Activated T-helper 1 cell treated with anti-CD3 and anti-CD28 coated beads, Interleukin-12 subunit alpha, Interleukin-12 subunit beta, Interleukin-2, Interleukin-4 antibody, amounts not matched to agents 30 ng/mL and 10 ng/mL and 1 ng/mL, durations not matched to agents 14 hours and 24 hours and 36 hours (primary cell): ENCODE measurements around the gene OXCT1. TPM values are rescaled to one million over a fixed set of nuclear protein-coding genes. Genes with fewer than 3 reads are reported as not detected.

Experiments
- DNase-seq: peaks from one replicate; pipeline ENCODE4 v3.0.0; 2021; ENCODE audit warnings: low spot score
- H3K27ac Mint-ChIP-seq: one replicate; pipeline ENCODE4 v1.8.0; 2021; ENCODE audit warnings: mild to moderate bottlenecking, mixed read lengths
- H3K27me3 Mint-ChIP-seq: one replicate; pipeline ENCODE4 v1.8.0; 2022; ENCODE audit warnings: mild to moderate bottlenecking, moderate library complexity, mixed read lengths; ENCODE audit not compliant: insufficient read depth
- H3K36me3 Mint-ChIP-seq: one replicate; pipeline ENCODE4 v1.8.0; 2021; ENCODE audit warnings: low read depth, mixed read lengths
- H3K4me1 Mint-ChIP-seq: one replicate; pipeline ENCODE4 v1.8.0; 2021; ENCODE audit warnings: low read depth, mixed read lengths
- H3K4me3 Mint-ChIP-seq: one replicate; pipeline ENCODE4 v1.8.0; 2021; ENCODE audit warnings: mild to moderate bottlenecking, moderate library complexity, mixed read lengths
- H3K9me3 Mint-ChIP-seq: one replicate; pipeline ENCODE4 v1.8.0; 2021; ENCODE audit warnings: mixed read lengths
- intact Hi-C: fragments of 100-400 bp; cut with micrococcal nuclease; formaldehyde crosslinking; loops from one replicate; pipeline ENCODE4 v1.15.1; 2024
- total RNA-seq: library from RNA; stranded (reverse); gene quantifications from 2 replicates; pipeline ENCODE4 v1.2.3, GENCODE V29; 2022

OXCT1 gene
- total RNA-seq, 1 donor from 2014 or later: 84.4 TPM

- H3K27ac Mint-ChIP-seq: no peak overlapping the region
- peaks cover 6% of the 10 kb centered on the region for H3K27me3 Mint-ChIP-seq
- intact Hi-C loops: no loop called here
- no peak overlapping the region for H3K4me3 Mint-ChIP-seq
- H3K4me1 Mint-ChIP-seq: peaks cover 12% of the 10 kb centered on the region
- no peaks in the 10 kb centered on the region for H3K9me3 Mint-ChIP-seq
- peaks cover 4% of the 10 kb centered on the region for H3K36me3 Mint-ChIP-seq
- no peak for DNase-seq
These were observed 13.7 kb upstream of the OXCT1 start for GRCh38 chr5:41883936-41884335.

GRCh38 chr5:41883243-41883642 is 13.0 kb upstream of the OXCT1 start:
- H3K4me1 Mint-ChIP-seq: peaks cover 12% of the 10 kb centered on the region
- H3K27ac Mint-ChIP-seq: no peak overlapping the region
- no peak overlapping the region for H3K4me3 Mint-ChIP-seq
- H3K9me3 Mint-ChIP-seq: no peaks in the 10 kb centered on the region
- peaks cover 4% of the 10 kb centered on the region for H3K36me3 Mint-ChIP-seq
- intact Hi-C loops: no loop called here
- no peak for DNase-seq
- H3K27me3 Mint-ChIP-seq: peaks cover 6% of the 10 kb centered on the region

- intact Hi-C loops: no loop called here
- H3K27me3 Mint-ChIP-seq: peaks cover 9% of the 10 kb centered on the region
- DNase-seq: no peak
- H3K9me3 Mint-ChIP-seq: no peaks in the 10 kb centered on the region
- H3K27ac Mint-ChIP-seq: no peak overlapping the region
- peaks cover 7% of the 10 kb centered on the region for H3K4me1 Mint-ChIP-seq
- no peak overlapping the region for H3K4me3 Mint-ChIP-seq
- H3K36me3 Mint-ChIP-seq: peaks cover 4% of the 10 kb centered on the region
These were observed 12.5 kb upstream of the OXCT1 start for GRCh38 chr5:41882765-41883164.

- Mint-ChIP-seq H3K9me3 (no peaks in the 10 kb centered on the region), H3K4me3 (no peak overlapping the region), H3K27ac (no peak overlapping the region), H3K27me3 (peaks cover 5% of the 10 kb centered on the region), H3K4me1 (peaks cover 17% of the 10 kb centered on the region), H3K36me3 (peaks cover 2% of the 10 kb centered on the region)
- DNase-seq: no peak
- intact Hi-C loops: loop anchor here (10.0 kb wide), 3 partner anchors 1044 to 1436 kb away; partner anchors contain the start of genes HMGCS1 and RPL37
These were observed 8.6 kb upstream of the OXCT1 start for GRCh38 chr5:41878643-41879478.

GRCh38 chr5:41878173-41878572 is 7.9 kb upstream of the OXCT1 start:
- Mint-ChIP-seq H3K9me3 (no peaks in the 10 kb centered on the region), H3K27me3 (peaks cover 5% of the 10 kb centered on the region), H3K4me1 (peaks cover 17% of the 10 kb centered on the region), H3K36me3 (no peaks in the 10 kb centered on the region), H3K4me3 (no peak overlapping the region), H3K27ac (no peak overlapping the region)
- intact Hi-C loops: loop anchor here (10.0 kb wide), 3 partner anchors 1043 to 1437 kb away; partner anchors contain the start of genes HMGCS1 and RPL37
- DNase-seq: no peak

- peaks cover 17% of the 10 kb centered on the region for H3K4me1 Mint-ChIP-seq
- no peak for DNase-seq
- intact Hi-C loops: loop anchor here (10.0 kb wide), 3 partner anchors 1043 to 1437 kb away; partner anchors contain the start of genes HMGCS1 and RPL37
- H3K27me3 Mint-ChIP-seq: peaks cover 5% of the 10 kb centered on the region
- H3K27ac Mint-ChIP-seq: no peak overlapping the region
- no peaks in the 10 kb centered on the region for H3K36me3 Mint-ChIP-seq
- no peak overlapping the region for H3K4me3 Mint-ChIP-seq
- H3K9me3 Mint-ChIP-seq: no peaks in the 10 kb centered on the region
These were observed 7.2 kb upstream of the OXCT1 start for GRCh38 chr5:41877408-41877807.

GRCh38 chr5:41876678-41877077 is 6.5 kb upstream of the OXCT1 start:
- no peaks in the 10 kb centered on the region for H3K9me3 Mint-ChIP-seq
- peaks cover 17% of the 10 kb centered on the region for H3K4me1 Mint-ChIP-seq
- no peak overlapping the region for H3K4me3 Mint-ChIP-seq
- no peak for DNase-seq
- no peak overlapping the region for H3K27ac Mint-ChIP-seq
- peaks cover 5% of the 10 kb centered on the region for H3K27me3 Mint-ChIP-seq
- intact Hi-C loops: loop anchor here (10.0 kb wide), 3 partner anchors 1042 to 1438 kb away; partner anchors contain the start of genes HMGCS1 and RPL37
- H3K36me3 Mint-ChIP-seq: no peaks in the 10 kb centered on the region

GRCh38 chr5:41875121-41875520 is 4.9 kb upstream of the OXCT1 start:
- intact Hi-C loops: loop anchor here (1.0 to 10.0 kb wide), 4 partner anchors 16 to 1440 kb away; partner anchors contain the start of genes HMGCS1 and RPL37
- peaks cover 5% of the 10 kb centered on the region for H3K27me3 Mint-ChIP-seq
- no peaks in the 10 kb centered on the region for H3K9me3 Mint-ChIP-seq
- H3K4me1 Mint-ChIP-seq: peaks cover 26% of the 10 kb centered on the region
- H3K36me3 Mint-ChIP-seq: no peaks in the 10 kb centered on the region
- H3K27ac Mint-ChIP-seq: no peak overlapping the region
- H3K4me3 Mint-ChIP-seq: no peak overlapping the region
- no peak for DNase-seq

GRCh38 chr5:41874512-41875060 is 4.4 kb upstream of the OXCT1 start:
- intact Hi-C loops: loop anchor here (1.0 to 10.0 kb wide), 4 partner anchors 17 to 1440 kb away; partner anchors contain the start of genes HMGCS1 and RPL37
- Mint-ChIP-seq H3K36me3 (no peaks in the 10 kb centered on the region), H3K27ac (no peak overlapping the region), H3K27me3 (peaks cover 3% of the 10 kb centered on the region), H3K4me3 (no peak overlapping the region), H3K9me3 (no peaks in the 10 kb centered on the region), H3K4me1 (peaks cover 26% of the 10 kb centered on the region)
- no peak for DNase-seq

- H3K36me3 Mint-ChIP-seq: peaks cover 6% of the 10 kb centered on the region
- H3K4me1 Mint-ChIP-seq: peaks cover 44% of the 10 kb centered on the region
- no peak for DNase-seq
- no peaks in the 10 kb centered on the region for H3K9me3 Mint-ChIP-seq
- no peak overlapping the region for H3K4me3 Mint-ChIP-seq
- intact Hi-C loops: loop anchor here (10.0 kb wide), 3 partner anchors 1037 to 1443 kb away; partner anchors contain the start of genes HMGCS1 and RPL37
- no peaks in the 10 kb centered on the region for H3K27me3 Mint-ChIP-seq
- H3K27ac Mint-ChIP-seq: no peak overlapping the region
These were observed 1.6 kb upstream of the OXCT1 start for GRCh38 chr5:41871852-41872251.

GRCh38 chr5:41870627-41871048 is 413 bp upstream of the OXCT1 start:
- Mint-ChIP-seq H3K36me3 (peaks cover 10% of the 10 kb centered on the region), H3K9me3 (no peaks in the 10 kb centered on the region), H3K27ac (peak overlapping the region; percentile 96), H3K27me3 (no peaks in the 10 kb centered on the region), H3K4me1 (peaks cover 55% of the 10 kb centered on the region), H3K4me3 (peak overlapping the region; percentile 94)
- intact Hi-C loops: loop anchor here (1.0 to 10.0 kb wide), 8 partner anchors 14 to 1444 kb away; partner anchors contain the start of genes FBXO4, HMGCS1, RIMOC1 and RPL37
- DNase-seq: no peak

GRCh38 chr5:41869151-41869723 is 988 bp downstream of the OXCT1 start:
- intact Hi-C loops: loop anchor here (1.0 kb wide), 1 partner anchor 10 kb away; no protein-coding TSS in a partner anchor
- peaks cover 57% of the 10 kb centered on the region for H3K4me1 Mint-ChIP-seq
- peak; percentile 15 for DNase-seq

More at GRCh38 chr5:41869151-41869723, 988 bp downstream of the OXCT1 start:
- Mint-ChIP-seq H3K27me3 (no peaks in the 10 kb centered on the region), H3K36me3 (peaks cover 11% of the 10 kb centered on the region), H3K27ac (peak overlapping the region; percentile 80), H3K4me3 (peak overlapping the region; percentile 94), H3K9me3 (no peaks in the 10 kb centered on the region)
